Stimulated activated CD8-positive, alpha-beta memory T cell treated with anti-CD3 and anti-CD28 coated beads, Interleukin-15, amount 100 ng/mL, for 48 hours (primary cell): Measurements from ENCODE around the gene GPC6.

Source experiments
- DNase-seq, 2 donors: peaks; one replicate each; pipeline ENCODE4 v3.0.0-alpha.2; 2020; ENCODE audit warnings: low read depth in 2 of 2

The GPC6 gene

DNA sequence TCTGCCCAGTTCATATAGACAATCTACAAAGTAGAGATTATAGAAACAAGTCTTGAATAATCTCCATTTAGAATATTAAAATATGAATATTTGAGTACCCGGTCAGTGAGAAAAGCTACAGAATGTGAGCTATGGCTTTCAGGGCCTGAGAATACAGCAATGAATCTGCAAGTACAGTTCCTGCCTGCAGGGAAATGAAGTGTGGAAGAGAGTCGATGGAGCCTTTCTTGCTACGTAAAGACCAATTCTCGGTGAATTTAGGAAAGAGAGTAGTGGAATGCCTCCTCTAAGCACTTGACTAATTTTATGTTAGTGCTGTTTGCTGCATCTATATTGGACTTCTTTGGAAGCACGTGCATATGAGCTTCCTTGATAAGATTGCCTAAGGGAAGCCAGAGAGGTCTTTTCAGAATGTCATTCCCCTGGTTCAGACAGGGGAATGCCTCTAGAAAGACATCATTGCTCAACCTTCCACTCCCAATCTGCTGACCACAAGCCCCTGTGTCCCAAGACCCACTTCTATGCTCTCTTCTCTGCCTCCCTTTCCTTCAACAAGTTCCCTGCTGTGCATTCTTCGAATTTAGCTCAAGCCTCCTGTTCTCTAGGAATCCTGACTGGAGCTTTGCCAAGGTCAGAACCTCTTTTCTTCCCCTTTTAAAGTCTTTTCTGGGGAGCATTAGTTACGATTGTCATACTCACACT is 41.9 kb downstream of the GPC6 start:
- no peak for DNase-seq

DNA sequence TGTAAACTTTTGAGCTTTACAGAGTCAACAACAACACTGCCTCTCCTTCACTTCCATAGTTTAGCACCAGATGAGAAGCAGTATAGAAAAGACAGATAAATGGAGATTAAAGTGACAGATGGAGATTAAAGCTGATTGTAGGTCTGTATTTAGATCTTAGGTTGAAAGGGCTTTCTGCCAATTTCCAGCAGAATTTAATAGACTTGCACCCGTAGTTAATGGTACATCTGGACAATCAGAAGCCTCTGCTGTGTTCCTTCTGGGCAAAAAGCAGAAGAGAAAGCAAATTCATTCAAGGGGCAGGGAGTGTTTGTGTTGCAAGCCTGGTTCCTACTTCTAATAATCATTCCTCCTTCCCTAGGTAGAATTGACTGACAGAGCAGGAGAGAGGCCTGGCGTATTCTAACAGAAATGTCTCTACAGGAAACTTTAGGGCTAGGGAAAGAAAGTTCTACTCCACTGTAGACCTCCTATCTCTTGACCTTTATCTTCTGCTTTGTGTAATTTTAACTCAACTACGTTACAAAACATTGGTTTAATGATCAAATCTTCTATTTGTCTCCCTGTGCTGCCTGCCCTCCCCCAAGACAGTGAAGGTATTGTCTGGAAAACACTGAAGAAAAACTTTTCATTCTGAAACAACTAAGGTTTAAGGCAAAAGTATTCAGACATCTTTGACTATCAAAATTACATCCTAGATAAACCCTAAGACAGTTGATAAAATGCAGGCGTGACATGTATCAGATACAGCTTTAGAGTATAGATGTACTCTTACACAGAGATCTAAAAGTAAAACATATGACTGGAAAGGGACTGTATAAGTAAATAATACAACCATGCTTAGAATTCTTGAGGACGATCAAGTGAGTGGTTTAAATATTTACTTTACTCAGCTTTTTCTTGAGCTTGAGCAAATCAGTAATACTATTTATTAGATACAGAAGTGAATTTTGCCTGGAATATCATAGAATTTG is 44.4 kb downstream of the GPC6 start:
- no peak for DNase-seq

DNA sequence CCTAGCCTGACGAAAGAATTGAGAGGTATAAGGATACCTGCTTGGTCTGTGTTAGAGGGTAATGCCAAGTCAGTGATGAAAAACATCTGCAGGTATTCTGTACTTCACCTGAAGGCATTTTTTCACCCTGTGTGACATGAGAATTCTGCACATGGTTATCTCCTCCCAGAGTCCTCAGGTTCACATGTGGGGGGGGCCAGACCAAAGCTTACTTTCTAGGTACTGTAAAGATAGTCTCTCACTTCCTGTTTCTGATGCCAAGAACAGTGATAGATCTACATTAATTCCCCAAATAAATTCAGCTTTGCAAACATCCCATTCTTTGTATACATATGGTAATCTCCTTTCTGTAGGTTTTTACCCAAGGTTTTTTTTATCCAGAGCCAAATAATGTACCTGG is 53.4 kb downstream of the GPC6 start:
- no peak for DNase-seq

- no peak for DNase-seq
These were observed 54.1 kb downstream of the GPC6 start for GRCh38 chr13:93280688-93281087.

GRCh38 chr13:93283255-93283654 is 56.6 kb downstream of the GPC6 start:
- no peak for DNase-seq

GRCh38 chr13:93284064-93284463 is 57.5 kb downstream of the GPC6 start:
- no peak for DNase-seq

DNA sequence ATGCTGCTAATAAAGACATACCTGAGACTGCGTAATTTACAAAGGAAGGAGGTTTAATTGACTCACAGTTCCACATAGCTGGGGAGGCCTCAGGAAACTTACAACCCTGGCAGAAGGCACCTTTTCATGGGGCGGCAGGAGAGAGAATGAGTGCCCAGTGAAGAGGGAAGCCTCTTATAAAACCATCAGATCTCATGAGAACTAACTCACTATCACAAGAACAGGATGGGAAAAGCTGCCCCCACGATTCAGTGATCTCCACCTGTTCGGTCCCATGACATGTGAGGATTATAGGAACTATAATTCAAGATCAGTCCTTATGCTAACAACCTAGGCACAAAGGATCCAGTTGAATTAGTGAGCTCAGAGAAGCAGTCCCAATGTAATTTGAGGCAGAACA is 59.4 kb downstream of the GPC6 start:
- DNase-seq: no peak

- DNase-seq: no peak
These were observed 62.4 kb downstream of the GPC6 start for GRCh38 chr13:93289053-93289452.

DNA sequence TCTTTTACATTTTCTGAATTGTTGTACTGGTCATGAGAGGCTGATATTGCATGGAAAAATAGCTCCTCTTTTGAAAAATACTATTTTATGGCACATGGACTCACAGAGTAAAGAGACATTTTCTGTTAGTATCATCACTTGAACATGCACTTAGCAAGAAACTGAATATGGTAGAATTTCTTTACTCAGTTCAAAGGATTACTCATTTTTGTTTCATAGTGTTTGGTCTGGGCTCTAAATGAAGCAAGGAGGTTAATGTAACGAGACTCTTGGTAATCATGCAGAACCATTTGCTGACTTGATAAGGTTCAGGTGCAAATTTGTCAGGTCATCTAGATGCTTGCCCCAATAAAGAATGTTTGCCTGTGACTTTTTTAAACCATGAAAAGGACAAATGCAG is 63.2 kb downstream of the GPC6 start:
- DNase-seq: no peak

DNA sequence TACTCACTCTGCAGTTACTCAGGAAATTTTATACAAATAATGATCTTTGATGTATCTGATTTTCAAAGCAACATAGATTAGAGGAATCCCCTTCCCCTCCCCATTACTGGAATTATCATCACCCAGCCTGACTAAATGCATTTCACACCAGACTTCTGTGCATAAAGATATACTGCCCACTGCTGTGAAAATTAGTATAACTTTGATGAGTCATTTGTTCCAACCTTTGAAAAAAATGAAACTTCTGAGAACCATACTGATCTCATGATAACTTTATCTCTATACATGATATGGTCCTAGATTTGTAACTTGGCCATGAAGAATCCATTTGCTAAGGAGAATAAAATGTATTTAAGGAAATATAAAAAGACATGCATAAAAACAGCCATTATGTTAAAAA is 63.9 kb downstream of the GPC6 start:
- no peak for DNase-seq

GRCh38 chr13:93292366-93292765 is 65.8 kb downstream of the GPC6 start:
- DNase-seq: no peak

- DNase-seq: no peak
These were observed 67.1 kb downstream of the GPC6 start for GRCh38 chr13:93293710-93294109.

- DNase-seq: no peak
These were observed 70.0 kb downstream of the GPC6 start for GRCh38 chr13:93296584-93296983.

DNA sequence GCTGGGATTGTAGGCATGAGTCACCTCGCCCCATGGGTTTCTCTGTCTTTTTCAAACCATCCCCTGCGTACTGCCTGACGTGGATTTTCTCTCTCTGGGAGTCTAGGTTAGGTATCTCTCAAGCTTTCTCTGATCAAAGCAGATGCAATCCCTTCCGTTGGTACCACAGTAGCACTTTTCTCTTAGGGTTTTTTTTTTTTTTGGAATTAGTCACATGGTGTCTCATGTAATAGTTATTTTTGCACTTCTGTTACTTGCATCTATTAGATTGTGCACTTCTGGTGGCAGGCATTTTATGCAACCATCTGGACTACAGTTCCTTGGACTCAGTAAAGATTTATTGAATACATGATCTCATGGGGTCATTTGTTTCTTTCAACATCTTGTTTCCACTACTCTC is 72.1 kb downstream of the GPC6 start:
- DNase-seq: no peak

- DNase-seq: no peak
These were observed 77.5 kb downstream of the GPC6 start for GRCh38 chr13:93304134-93304533.

- no peak for DNase-seq
These were observed 78.4 kb downstream of the GPC6 start for GRCh38 chr13:93304868-93305613.

DNA sequence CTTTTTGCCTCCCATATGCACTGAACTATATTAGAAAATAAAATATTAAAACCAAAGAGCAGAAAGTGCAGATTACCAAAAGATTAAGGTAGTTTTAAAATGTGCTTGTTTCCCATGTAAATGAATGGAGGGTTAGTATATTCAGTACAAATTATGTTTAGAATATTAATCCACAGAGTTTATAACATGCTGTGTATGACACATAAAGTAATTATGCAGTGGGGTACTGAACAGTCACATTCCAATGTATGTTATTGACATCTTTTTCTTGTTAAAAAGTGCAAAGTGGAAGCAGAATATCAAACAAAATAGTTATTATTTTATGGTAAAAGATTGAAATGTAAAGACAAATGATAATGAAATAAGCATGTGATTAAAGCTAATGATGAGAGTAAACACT is 79.3 kb downstream of the GPC6 start:
- DNase-seq: no peak

- no peak for DNase-seq
These were observed 80.5 kb downstream of the GPC6 start for GRCh38 chr13:93307136-93307535.

DNA sequence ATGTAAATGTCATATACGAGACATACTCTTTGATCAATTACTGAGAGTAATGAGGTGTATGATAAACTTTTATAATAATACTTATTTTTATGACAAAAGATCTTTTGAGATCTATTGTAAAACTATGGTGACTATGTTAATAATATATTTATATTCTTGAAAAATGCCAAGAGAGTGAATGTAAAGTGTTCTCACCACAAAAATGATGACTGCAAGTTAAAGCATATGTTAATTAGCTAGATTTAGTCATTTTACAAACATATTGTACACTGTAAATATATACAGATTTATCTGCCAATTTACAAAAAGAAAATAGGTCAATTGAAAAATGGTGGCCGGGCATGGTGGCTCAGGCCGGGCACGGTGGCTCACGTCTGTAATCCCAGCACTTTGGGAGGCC is 81.0 kb downstream of the GPC6 start:
- DNase-seq: no peak

- no peak for DNase-seq
These were observed 83.4 kb downstream of the GPC6 start for GRCh38 chr13:93309886-93310523.

DNA sequence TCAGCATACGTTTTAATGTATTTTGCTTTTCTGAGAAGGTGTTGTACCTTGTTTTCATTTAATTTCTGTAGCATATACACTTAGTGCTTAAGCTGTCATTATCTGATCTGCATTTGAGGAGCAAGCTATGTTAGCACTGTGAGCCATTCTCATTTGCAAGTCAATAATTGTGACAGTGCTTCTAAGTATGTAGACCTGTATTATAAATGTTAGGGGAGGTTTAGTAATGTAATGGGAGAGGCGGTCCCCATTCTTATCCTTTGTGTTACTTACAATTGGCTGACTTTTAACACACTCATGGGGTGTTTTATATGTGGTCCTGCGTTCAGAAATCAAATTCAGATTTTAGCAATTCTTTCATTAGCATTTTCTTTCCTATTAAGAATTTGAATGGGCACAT is 90.2 kb downstream of the GPC6 start:
- no peak for DNase-seq
